ENCODE results near the gene ROR1.

GRCh38 chr1:63909526-63909925 lies 135.7 kb downstream of the ROR1 start:
- no peak for TF ChIP-seq POLR2A (IDR thresholded peaks at IDR 0.05; ENCODE audit: low read depth, low read length)
- TF ChIP-seq MAX (IDR thresholded peaks at IDR 0.05; ENCODE audit: insufficient read depth, insufficient read length), result no peak
- no peak for TF ChIP-seq CTCF (IDR thresholded peaks at IDR 0.05; ENCODE audit: extremely low read depth in 1 of 2, insufficient read depth in 1 of 2, low read depth in 1 of 2, low read length in 2 of 2)
- no peak for TF ChIP-seq POLR2AphosphoS5 (IDR thresholded peaks at IDR 0.05; ENCODE audit: insufficient read depth, low read depth, low read length)

Measured in endothelial cell of umbilical vein (primary cell).